HCT116 (cell line): ENCODE results near the gene ANP32B. TPM values are rescaled to one million over a fixed set of nuclear protein-coding genes. Genes with fewer than 3 reads are reported as not detected.

Experiments used
- ATAC-seq: fragments of 200-7000 bp; cut with Tn5 transposase; 2 replicates; pipeline ENCODE4 v1.9.1; 2020; ENCODE audit warnings: mild to moderate bottlenecking, moderate library complexity
- BruUV-seq: library from RNA; stranded (reverse); fragments of 400-500 nt; replicated peaks from 2 replicates; lab custom pipeline; 2021; lab: Mats Ljungman, UMichigan
- CTCF ChIA-PET: fragments of 300-600 bp; sonication (Branson Sonifier 250); formaldehyde crosslinking; loops from one replicate; lab custom pipeline; 2021; ENCODE audit warnings: antibody characterized with exemption; lab: Charles Lee
- POLR2A ChIA-PET: fragments of 300-600, 350-600 bp; sonication (Branson Sonifier 250); formaldehyde crosslinking; loops from one replicate; lab custom pipeline; 2021; ENCODE audit warnings: antibody characterized with exemption; lab: Charles Lee
- RAD21 ChIA-PET, 2 experiments: fragments of 300-600 bp; sonication (Branson Sonifier 250); formaldehyde crosslinking; loops; one replicate each; lab custom pipeline; 2023; ENCODE audit warnings: low total read pairs in 2 of 2; ENCODE audit not compliant: uncharacterized antibody in 2 of 2, unreplicated experiment in 2 of 2, low non-redundant PET in 1 of 2; lab: Charles Lee
- DNase-seq: peaks from one replicate; pipeline ENCODE4 v3.0.0-alpha.2; 2010; ENCODE audit warnings: low read depth, low spot score
- H2AFZ ChIP-seq: fragments of 200-600 bp; shearing (Covaris generic), sonication (generic); 2 replicates; pipeline ENCODE4 v1.6.1; 2017; ENCODE audit warnings: low read depth, mixed run types, mixed read lengths, antibody characterized with exemption, low read length; ENCODE audit not compliant: poor library complexity, severe bottlenecking
- H3K27ac ChIP-seq: 2 replicates; pipeline ENCODE4 v1.5.1; 2012; ENCODE audit warnings: low read depth, low read length
- H3K27me3 ChIP-seq: fragments of 200-600 bp; sonication (generic); 2 replicates; pipeline ENCODE4 v1.6.1; 2016; ENCODE audit warnings: mixed run types, low read length, mixed read lengths; ENCODE audit not compliant: insufficient read depth
- H3K36me3 ChIP-seq, 2 experiments: fragments of 200-500 bp in 1 of 2; fragments of 200-600 bp in 1 of 2; sonication (Bioruptor generic) in 1 of 2; sonication (generic) in 1 of 2; 2 replicates each; pipeline versions ENCODE4 v1.5.1 to v1.6.1; 2014 to 2016; ENCODE audit warnings: low read length in 2 of 2, inconsistent platforms in 1 of 2, mixed read lengths in 1 of 2, mixed run types in 1 of 2; ENCODE audit not compliant: insufficient read depth in 2 of 2, control insufficient read depth in 1 of 2
- H3K4me1 ChIP-seq, 2 experiments: fragments of 200-600 bp in 1 of 2; sonication (generic) in 1 of 2; 2 replicates each; pipeline versions ENCODE4 v1.5.1 to v1.6.1; 2012 to 2017; ENCODE audit warnings: low read length in 2 of 2, inconsistent platforms in 1 of 2, mild to moderate bottlenecking in 1 of 2, mixed read lengths in 1 of 2, mixed run types in 1 of 2, moderate library complexity in 1 of 2; ENCODE audit not compliant: insufficient read depth in 2 of 2, control insufficient read depth in 1 of 2
- H3K4me2 ChIP-seq: fragments of 200-600 bp; sonication (generic); 2 replicates; pipeline ENCODE4 v1.6.1; 2017; ENCODE audit warnings: mixed run types, low read length, mixed read lengths
- H3K4me3 ChIP-seq, 2 experiments: fragments of 200-600 bp in 1 of 2; sonication (generic) in 1 of 2; replicated peaks in 1 of 2; 2 replicates each; pipeline ENCODE4 v1.5.1; 2011 to 2016; ENCODE audit warnings: low read length in 2 of 2, control low read depth in 1 of 2, low read depth in 1 of 2, mild to moderate bottlenecking in 1 of 2, mixed read lengths in 1 of 2, mixed run types in 1 of 2
- H3K79me2 ChIP-seq: fragments of 200-600 bp; sonication (generic); 2 replicates; pipeline ENCODE4 v1.6.1; 2017; ENCODE audit warnings: mild to moderate bottlenecking, mixed run types, low read length, moderate library complexity, mixed read lengths; ENCODE audit not compliant: insufficient read depth
- H3K9ac ChIP-seq: fragments of 200-600 bp; sonication (generic); 2 replicates; pipeline ENCODE4 v1.6.1; 2016; ENCODE audit warnings: low read length, mixed read lengths
- H3K9me2 ChIP-seq: fragments of 200-600 bp; sonication (generic), shearing (Covaris generic); 2 replicates; pipeline ENCODE4 v1.6.1; 2017; ENCODE audit warnings: mixed run types, mild to moderate bottlenecking, moderate library complexity; ENCODE audit not compliant: insufficient read depth
- H3K9me3 ChIP-seq, 2 experiments: fragments of 200-500 bp in 1 of 2; fragments of 200-600 bp in 1 of 2; sonication (Bioruptor generic) in 1 of 2; sonication (generic) in 1 of 2; 2 replicates each; pipeline ENCODE4 v1.6.1; 2014 to 2017; ENCODE audit warnings: low read length in 2 of 2, mixed read lengths in 2 of 2, inconsistent platforms in 1 of 2, low read depth in 1 of 2, mild to moderate bottlenecking in 1 of 2, mixed run types in 1 of 2, moderate library complexity in 1 of 2; ENCODE audit not compliant: control insufficient read depth in 1 of 2, insufficient read depth in 1 of 2
- H4K20me1 ChIP-seq: fragments of 200-600 bp; sonication (generic), shearing (Covaris generic); 2 replicates; pipeline ENCODE4 v1.6.1; 2017; ENCODE audit warnings: mixed run types, mild to moderate bottlenecking, moderate library complexity; ENCODE audit not compliant: insufficient read depth
- ATF3 ChIP-seq: IDR thresholded peaks from 2 replicates; pipeline ENCODE4 v1.6.1; 2012
- CEBPB ChIP-seq: IDR thresholded peaks from 2 replicates; pipeline ENCODE4 v1.6.1; 2012; ENCODE audit warnings: low read depth
- EGR1 ChIP-seq: IDR thresholded peaks from 2 replicates; pipeline ENCODE4 v1.6.1; 2012; ENCODE audit warnings: low read depth
- FOSL1 ChIP-seq: IDR thresholded peaks from 2 replicates; pipeline ENCODE4 v1.6.1; 2012; ENCODE audit warnings: low read depth
- POLR2AphosphoS5 ChIP-seq: IDR thresholded peaks from 2 replicates; pipeline ENCODE4 v1.6.1; 2011; ENCODE audit warnings: mild to moderate bottlenecking, low read depth, low read length, moderate library complexity
- RAD21 ChIP-seq: IDR thresholded peaks from 2 replicates; pipeline ENCODE4 v1.6.1; 2012; ENCODE audit warnings: low read depth, mild to moderate bottlenecking
- REST ChIP-seq: IDR thresholded peaks from 2 replicates; pipeline ENCODE4 v1.6.1; 2012; ENCODE audit warnings: low read depth
- SRF ChIP-seq: IDR thresholded peaks from 2 replicates; pipeline ENCODE4 v1.6.1; 2012; ENCODE audit warnings: low read depth
- ZBTB33 ChIP-seq: IDR thresholded peaks from 2 replicates; pipeline ENCODE4 v1.6.1; 2011; ENCODE audit warnings: mild to moderate bottlenecking, low read length, moderate library complexity; ENCODE audit not compliant: insufficient replicate concordance; ENCODE audit errors: extremely low read depth
- ZNF274 ChIP-seq: fragments of 200-500 bp; sonication (Bioruptor generic); IDR thresholded peaks from 2 replicates; pipeline ENCODE4 v1.6.1; 2014; ENCODE audit warnings: mild to moderate bottlenecking, low read depth, low read length, inconsistent platforms
- intact Hi-C: fragments of 100-400 bp; cut with micrococcal nuclease; formaldehyde crosslinking; loops from 2 replicates; pipeline ENCODE4 v1.10.0; 2022
- total RNA-seq: library from RNA; stranded (reverse); gene quantifications from one replicate; pipeline ENCODE4 v1.2.1, GENCODE V29; 2021; ENCODE audit not compliant: unreplicated experiment

ANP32B gene
- total RNA-seq, 1 experiment from 2014 or later: 206 TPM

- Histone ChIP-seq H3K4me2 (no peak overlapping the region), H3K27me3 (no peaks in the 10 kb centered on the region), H3K4me1 (no peaks in the 10 kb centered on the region), H2AFZ (no peak overlapping the region), H3K9me2 (no peaks in the 10 kb centered on the region), H3K9ac (no peak overlapping the region), H4K20me1 (no peaks in the 10 kb centered on the region), H3K27ac (no peak overlapping the region), H3K4me3 (no peak overlapping the region), H3K9me3 (no peaks in the 10 kb centered on the region), H3K79me2 (no peaks in the 10 kb centered on the region), H3K36me3 (no peaks in the 10 kb centered on the region)
- ATAC-seq: no peak
- no peak for DNase-seq
- ChIA-PET RAD21 (no interaction called here), POLR2A (no interaction called here), CTCF (interaction anchor here (1.4 kb wide), 1 partner anchor 19 kb away, joined by 3 read pairs; no protein-coding TSS in a partner anchor)
- intact Hi-C loops: no loop called here
- TF ChIP-seq ZBTB33: no peak
- TF ChIP-seq POLR2AphosphoS5: no peak
- no peak for TF ChIP-seq CEBPB
- no peak for TF ChIP-seq ATF3
- TF ChIP-seq EGR1: no peak
- no peak for TF ChIP-seq RAD21
- TF ChIP-seq FOSL1: no peak
- BruUV-seq: no TSS peak
These were observed 10.4 kb upstream of the ANP32B start for GRCh38 chr9:97972753-97973152.

- intact Hi-C loops: no loop called here
- no peak for ATAC-seq
These were observed 7.8 kb upstream of the ANP32B start for GRCh38 chr9:97975376-97975775.

More at GRCh38 chr9:97975376-97975775, 7.8 kb upstream of the ANP32B start:
- RAD21 ChIA-PET: no interaction called here
- no peaks in the 10 kb centered on the region for H3K4me1 ChIP-seq
- TF ChIP-seq ZNF274 (no peak), EGR1 (no peak), REST (no peak), ATF3 (no peak), FOSL1 (no peak), SRF (no peak)
- H2AFZ ChIP-seq: no peak overlapping the region
- no peak overlapping the region for H3K9ac ChIP-seq
- H3K79me2 ChIP-seq: no peaks in the 10 kb centered on the region
- no TSS peak for BruUV-seq
- H3K27me3 ChIP-seq: no peaks in the 10 kb centered on the region
- POLR2A ChIA-PET: no interaction called here
- no peaks in the 10 kb centered on the region for H3K9me3 ChIP-seq
- no peak for DNase-seq
- H4K20me1 ChIP-seq: no peaks in the 10 kb centered on the region
- no peaks in the 10 kb centered on the region for H3K36me3 ChIP-seq
- H3K9me2 ChIP-seq: no peaks in the 10 kb centered on the region
- CTCF ChIA-PET: no interaction called here
- no peak overlapping the region for H3K27ac ChIP-seq
- no peak overlapping the region for H3K4me2 ChIP-seq
- no peak overlapping the region for H3K4me3 ChIP-seq
